BJ (cell line): ENCODE data around the gene YARS1. TPM values are rescaled to one million over a fixed set of nuclear protein-coding genes. Genes with fewer than 3 reads are reported as not detected.

Experiments
- CTCF ChIA-PET: fragments of 350-600 bp; formaldehyde crosslinking; extraction: SDS; loops from one replicate; lab custom pipeline; 2021; ENCODE audit warnings: antibody characterized with exemption, inconsistent platforms; lab: Yijun Ruan, JAX
- POLR2A ChIA-PET: fragments of 300-600 bp; sonication (Branson Sonifier 250); formaldehyde crosslinking; extraction: SDS; loops from one replicate; lab custom pipeline; 2021; ENCODE audit warnings: antibody characterized with exemption; lab: Charles Lee
- DNase-seq: peaks from one replicate; pipeline ENCODE4 v3.0.0-alpha.2; 2011; ENCODE audit warnings: low read depth
- H3K27me3 ChIP-seq: 2 replicates; pipeline ENCODE4 v1.6.0; 2011; ENCODE audit warnings: low read length; ENCODE audit not compliant: control insufficient read depth, insufficient read depth
- H3K36me3 ChIP-seq: 2 replicates; pipeline ENCODE4 v1.5.1; 2011; ENCODE audit warnings: low read length; ENCODE audit not compliant: control insufficient read depth, insufficient read depth
- H3K4me3 ChIP-seq: 2 replicates; pipeline ENCODE4 v1.5.1; 2011; ENCODE audit warnings: low read depth, mild to moderate bottlenecking, control low read depth, low read length
- polyA plus RNA-seq: library from polyadenylated mRNA; depleted of rRNA; stranded (reverse); fragments of >200 nt; gene quantifications from 2 replicates; pipeline ENCODE4 v1.2.3, GENCODE V29; 2011
- TF ChIP-seq, protein P1 (sequence below): IDR thresholded peaks from 2 replicates; pipeline ENCODE4 v1.5.1; 2011; ENCODE audit warnings: low read depth, mild to moderate bottlenecking, control low read depth, inconsistent platforms, low read length, moderate library complexity; ENCODE audit not compliant: insufficient read depth

Gene YARS1
- polyA plus RNA-seq, 1 experiment = 75.3 TPM

DNA sequence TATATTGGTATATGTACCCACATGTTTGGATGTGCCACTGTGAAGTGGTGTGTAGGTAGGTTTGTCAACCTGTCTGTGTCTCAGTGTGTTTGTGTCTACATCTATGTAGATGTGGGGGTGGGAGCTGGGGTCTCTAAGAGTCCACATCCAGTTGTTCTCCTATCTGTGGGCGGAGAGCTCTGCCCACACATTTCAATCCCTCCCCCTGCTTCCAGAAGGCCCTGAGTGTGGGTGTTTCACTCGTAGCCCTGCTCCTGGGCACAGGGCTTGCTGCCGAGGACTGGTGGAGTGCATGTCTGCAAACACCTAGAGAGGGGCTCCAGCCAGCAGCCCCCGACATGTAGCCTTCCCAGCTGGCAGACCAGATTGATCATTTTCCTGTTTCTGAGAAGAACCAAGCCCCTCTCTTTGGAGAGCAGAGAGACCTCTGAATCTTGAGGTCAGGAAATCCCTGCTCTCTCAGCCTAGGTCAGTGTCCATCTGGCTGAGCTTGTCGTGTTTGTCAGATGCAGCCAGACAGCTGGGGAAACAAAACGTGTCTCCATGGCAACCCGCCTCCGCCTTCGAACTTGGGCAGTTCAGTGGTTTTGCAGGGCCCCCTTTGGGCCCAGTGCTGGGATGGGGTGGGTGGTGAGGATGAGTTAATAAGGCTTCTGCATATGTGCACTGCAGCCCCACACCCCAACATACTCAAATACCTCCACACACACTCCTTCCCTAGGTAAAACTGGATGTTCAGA is 83.4 kb downstream of the YARS1 start:
- no peaks in the 10 kb centered on the region; the same call in 1 of the 2 replicates for H3K27me3 ChIP-seq
- no peak overlapping the region for H3K4me3 ChIP-seq
- no peaks in the 10 kb centered on the region for H3K36me3 ChIP-seq
- DNase-seq = no peak
- CTCF ChIA-PET = no interaction called here
- TF ChIP-seq, protein P1, sequence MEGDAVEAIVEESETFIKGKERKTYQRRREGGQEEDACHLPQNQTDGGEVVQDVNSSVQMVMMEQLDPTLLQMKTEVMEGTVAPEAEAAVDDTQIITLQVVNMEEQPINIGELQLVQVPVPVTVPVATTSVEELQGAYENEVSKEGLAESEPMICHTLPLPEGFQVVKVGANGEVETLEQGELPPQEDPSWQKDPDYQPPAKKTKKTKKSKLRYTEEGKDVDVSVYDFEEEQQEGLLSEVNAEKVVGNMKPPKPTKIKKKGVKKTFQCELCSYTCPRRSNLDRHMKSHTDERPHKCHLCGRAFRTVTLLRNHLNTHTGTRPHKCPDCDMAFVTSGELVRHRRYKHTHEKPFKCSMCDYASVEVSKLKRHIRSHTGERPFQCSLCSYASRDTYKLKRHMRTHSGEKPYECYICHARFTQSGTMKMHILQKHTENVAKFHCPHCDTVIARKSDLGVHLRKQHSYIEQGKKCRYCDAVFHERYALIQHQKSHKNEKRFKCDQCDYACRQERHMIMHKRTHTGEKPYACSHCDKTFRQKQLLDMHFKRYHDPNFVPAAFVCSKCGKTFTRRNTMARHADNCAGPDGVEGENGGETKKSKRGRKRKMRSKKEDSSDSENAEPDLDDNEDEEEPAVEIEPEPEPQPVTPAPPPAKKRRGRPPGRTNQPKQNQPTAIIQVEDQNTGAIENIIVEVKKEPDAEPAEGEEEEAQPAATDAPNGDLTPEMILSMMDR = no peak
- POLR2A ChIA-PET = no interaction called here

DNA sequence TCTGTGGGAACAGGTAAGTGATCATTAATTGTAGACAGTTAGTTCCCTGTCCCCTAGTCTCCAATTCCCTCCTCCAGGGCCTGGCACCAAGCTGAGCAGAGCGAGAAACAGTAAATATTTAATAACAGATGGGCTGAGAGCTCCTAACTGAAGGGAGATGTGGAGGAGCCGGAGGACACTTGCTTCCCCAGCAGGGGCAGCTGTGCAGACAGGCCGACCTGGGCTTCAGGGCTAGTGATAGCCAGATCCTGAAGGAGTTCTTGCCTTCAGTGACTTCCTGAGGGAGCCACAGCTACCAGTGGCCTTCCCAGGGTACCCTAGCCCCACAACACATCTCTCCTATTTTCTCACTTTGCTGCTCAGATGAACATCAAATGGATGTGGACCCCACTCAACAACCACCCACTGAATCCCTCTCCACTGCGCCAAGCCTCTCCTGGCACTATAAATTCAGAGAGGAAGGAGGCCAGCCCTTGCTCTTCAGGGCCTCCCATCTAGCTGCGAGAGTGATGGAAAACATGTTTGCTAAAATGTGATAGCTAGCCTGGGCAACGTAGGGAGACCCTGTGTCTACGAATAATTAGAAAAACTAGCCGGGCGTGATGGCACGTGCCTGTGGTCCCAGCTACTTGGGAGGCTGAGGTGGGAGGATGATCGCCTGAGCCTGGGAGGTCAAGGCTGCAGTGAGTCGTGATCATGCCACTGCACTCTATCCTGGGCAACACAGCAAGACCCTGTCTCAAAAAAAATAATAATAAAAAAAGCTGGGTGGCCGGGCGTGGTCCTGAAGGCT is 87.7 kb downstream of the YARS1 start:
- ChIA-PET POLR2A (no interaction called here), CTCF (interaction anchor here (1.1 to 2.4 kb wide), 3 partner anchors 13 to 105 kb away, joined by 3 to 14 read pairs (median 5); no protein-coding TSS in a partner anchor)
- no peaks in the 10 kb centered on the region for H3K36me3 ChIP-seq
- no peaks in the 10 kb centered on the region for H3K27me3 ChIP-seq
- no peak for DNase-seq
- no peak overlapping the region for H3K4me3 ChIP-seq
- TF ChIP-seq, protein P1 = no peak

DNA sequence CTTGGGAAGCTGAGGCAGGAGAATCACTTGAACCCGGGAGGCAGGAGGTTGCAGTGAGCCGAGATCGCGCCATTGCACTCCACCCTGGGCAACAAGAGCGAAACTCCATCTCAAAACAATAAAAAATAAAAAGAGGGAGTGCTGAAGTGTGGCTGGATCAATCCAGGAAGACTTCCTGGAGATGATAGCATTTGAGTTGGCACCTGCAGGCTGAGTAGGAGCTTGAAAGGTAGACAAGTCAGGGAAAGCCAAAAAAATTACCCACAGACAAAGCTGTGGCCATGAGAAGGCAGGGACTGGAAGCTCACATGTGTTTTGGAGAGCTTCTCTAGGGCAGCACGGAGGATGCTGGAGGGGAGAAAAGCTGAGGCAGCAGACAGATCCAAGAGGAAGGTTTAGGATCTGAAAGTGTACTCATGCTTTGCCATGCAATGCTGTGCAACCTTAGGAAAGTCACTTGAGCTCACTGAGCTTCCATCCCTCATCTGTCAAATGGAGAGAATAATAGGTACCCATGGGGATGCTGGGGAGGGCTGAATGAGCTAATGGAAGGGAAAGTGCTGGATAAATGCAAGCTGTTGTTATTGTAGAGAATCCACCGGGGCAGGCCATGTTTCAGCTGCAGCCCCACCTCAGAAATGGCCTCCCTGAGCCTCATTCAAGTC is 88.6 kb downstream of the YARS1 start:
- POLR2A ChIA-PET = no interaction called here
- TF ChIP-seq, protein P1 = no peak

DNA sequence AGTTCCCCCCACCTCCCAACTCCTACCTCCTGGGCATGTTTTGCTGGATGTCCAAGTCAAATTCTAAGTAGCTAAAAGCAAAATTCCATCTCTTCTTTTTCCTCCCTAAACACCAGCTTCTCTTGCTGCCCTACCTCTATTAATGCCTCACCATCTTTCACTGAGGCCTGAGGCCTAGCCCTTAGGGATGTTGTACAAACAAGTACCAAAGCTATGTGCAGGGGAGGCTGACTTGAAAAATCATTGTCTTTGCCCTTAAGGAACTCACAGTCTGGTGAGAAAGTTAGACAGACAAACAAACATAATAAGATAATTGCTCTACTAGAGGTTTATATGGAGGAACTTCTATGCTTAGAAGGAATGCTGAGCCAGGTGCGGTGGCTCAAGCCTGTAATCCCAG is 89.3 kb downstream of the YARS1 start:
- POLR2A ChIA-PET = no interaction called here
- CTCF ChIA-PET = interaction anchor here (1.3 to 2.4 kb wide), 3 partner anchors 16 to 45 kb away, joined by 3 to 14 read pairs (median 4); no protein-coding TSS in a partner anchor

More for the DNA sequence above, 88.6 kb downstream of the YARS1 start:
- Histone ChIP-seq H3K27me3 (no peaks in the 10 kb centered on the region), H3K36me3 (no peaks in the 10 kb centered on the region), H3K4me3 (no peak overlapping the region)
- CTCF ChIA-PET = interaction anchor here (0.7 to 2.4 kb wide), 5 partner anchors 10 to 45 kb away, joined by 3 to 14 read pairs (median 4); no protein-coding TSS in a partner anchor
- DNase-seq = no peak

More for the DNA sequence above, 89.3 kb downstream of the YARS1 start:
- H3K4me3 ChIP-seq = no peak overlapping the region
- no peaks in the 10 kb centered on the region for H3K27me3 ChIP-seq
- no peaks in the 10 kb centered on the region for H3K36me3 ChIP-seq
- TF ChIP-seq, protein P1 = no peak
- DNase-seq = no peak
